Spleen (tissue), 11 donors: ENCODE data around the gene DLG5. TPM values are rescaled to one million over a fixed set of nuclear protein-coding genes. Genes with fewer than 3 reads are reported as not detected.

Experiments
- DNase-seq: peaks from one replicate; pipeline ENCODE4 v3.0.0-alpha.2; 2020
- H3K27ac ChIP-seq, 8 donors: fragments of 200-600 bp; sonication (generic) in 7 of 8; 1 replicate in 4 of 8; 2 replicates in 4 of 8; pipeline versions ENCODE4 v1.5.0 to v1.8.0; 2016 to 2021; ENCODE audit warnings: inconsistent platforms in 4 of 8, mild to moderate bottlenecking in 4 of 8, moderate library complexity in 1 of 8
- H3K27me3 ChIP-seq, 7 donors: fragments of 200-600 bp; sonication (generic) in 6 of 7; replicated peaks in 1 of 7; 1 replicate in 4 of 7; 2 replicates in 3 of 7; pipeline versions ENCODE4 v1.5.0 to v1.8.0; 2016 to 2021; ENCODE audit warnings: inconsistent platforms in 3 of 7, mild to moderate bottlenecking in 1 of 7
- H3K36me3 ChIP-seq, 6 donors: fragments of 200-600 bp; sonication (generic) in 5 of 6; 1 replicate in 4 of 6; 2 replicates in 2 of 6; pipeline versions ENCODE4 v1.5.0 to v1.8.0; 2016 to 2021; ENCODE audit warnings: inconsistent platforms in 2 of 6
- H3K4me1 ChIP-seq, 6 donors: fragments of 200-600 bp; sonication (generic) in 5 of 6; 1 replicate in 3 of 6; 2 replicates in 3 of 6; pipeline versions ENCODE4 v1.5.0 to v1.8.0; 2016 to 2021; ENCODE audit warnings: inconsistent platforms in 3 of 6
- H3K4me3 ChIP-seq, 8 donors: fragments of 200-600 bp; sonication (generic) in 7 of 8; 1 replicate in 4 of 8; 2 replicates in 4 of 8; pipeline versions ENCODE4 v1.5.0 to v1.8.0; 2016 to 2021; ENCODE audit warnings: inconsistent platforms in 4 of 8, mild to moderate bottlenecking in 4 of 8, moderate library complexity in 2 of 8
- H3K9me3 ChIP-seq, 8 donors: fragments of 200-600 bp; sonication (generic) in 7 of 8; 1 replicate in 4 of 8; 2 replicates in 4 of 8; pipeline versions ENCODE4 v1.5.0 to v1.8.0; 2016 to 2021; ENCODE audit warnings: inconsistent platforms in 4 of 8
- CTCF ChIP-seq, 11 experiments: fragments of 200-600 bp in 7 of 11; fragments of 450-650 bp in 4 of 11; sonication (generic) in 4 of 11; IDR thresholded peaks in 8 of 11; conservative IDR thresholded peaks in 3 of 11; 1 replicate in 7 of 11; 2 replicates in 4 of 11; pipeline versions ENCODE4 v1.4.0 to v1.8.0; 2016 to 2021; ENCODE audit warnings: antibody characterized with exemption in 11 of 11, inconsistent platforms in 4 of 11, mild to moderate bottlenecking in 1 of 11
- POLR2A ChIP-seq, 3 donors: fragments of 450-650 bp; IDR thresholded peaks; one replicate each; pipeline ENCODE4 v1.5.1; 2017; ENCODE audit warnings: antibody characterized with exemption in 3 of 3, mild to moderate bottlenecking in 1 of 3
- POLR2AphosphoS5 ChIP-seq, 3 donors: sonication (generic); formaldehyde crosslinking; IDR thresholded peaks; one replicate each; pipeline ENCODE4 v1.5.1; 2017; ENCODE audit warnings: antibody characterized with exemption in 3 of 3
- WGBS, 5 donors: extraction: QIAGEN DNeasy Blood & Tissue Kit in 3 of 5; methylation state at CpG; one replicate each; pipeline versions ENCODE4 v1.1.5 to v1.1.7; 2013 to 2018; 5-methylcytosine and 5-hydroxymethylcytosine counted together
- intact Hi-C: fragments of 100-400 bp; cut with DNase I; formaldehyde crosslinking; loops from one replicate; pipeline ENCODE4 v1.15.0; 2023; ENCODE audit warnings: low total_unique reads
- polyA plus RNA-seq, 3 donors: library from polyadenylated mRNA; stranded (reverse); fragments of 200-250 nt; gene quantifications; one replicate each; pipeline ENCODE4 v1.2.1, GENCODE V29; 2013
- total RNA-seq, 7 donors: library from RNA; depleted of rRNA in 3 of 7; stranded (reverse); fragments of >200 nt in 3 of 7; fragmentation: NEBNext Ultra II Directional in 4 of 7; extraction: Animal tissue kit (Norgen Biotek cat#: 25700) in 4 of 7; gene quantifications; one replicate each; pipeline versions ENCODE4 v1.1.0 to v1.2.1, GENCODE V29; 2016 to 2021
- donor health status: healthy with polysubstance abuse.
- donor health status: DM: no; HTN: no; CAD: no; lungs with moderate emphysema.
- donor health status: DM: no; HTN: no; CAD: no.
- donor health status: Bipolar disorder and iron deficiency.
- donor health status: healthy.
- donor health status: DM: no; HTN: no; CAD: no.
- donor health status: DM: yes; HTN: yes; CAD: no.

DLG5 gene
- total and polyA plus RNA-seq, 10 donors, result 2.0 to 14.4 (median 8.8) TPM

- no peaks in the 10 kb centered on the region for H3K36me3 ChIP-seq
- 77 to 92% (median 80%) methylated on average over 7 of the region's 7 CpGs for WGBS, 5 donors
- intact Hi-C loops, result no loop called here
- no peak overlapping the region for H3K4me3 ChIP-seq
- no peak overlapping the region for H3K27ac ChIP-seq
- H3K27me3 ChIP-seq, result no peaks in the 10 kb centered on the region
- no peaks in the 10 kb centered on the region for H3K9me3 ChIP-seq
- H3K4me1 ChIP-seq, result peaks cover 0 to 6% (median 0%) of the 10 kb centered on the region in 6 donors
- TF ChIP-seq CTCF (IDR thresholded peaks at IDR 0.05 in 8 of 11, conservative IDR thresholded peaks at IDR 0.05 in 3 of 11), result no peak
- TF ChIP-seq POLR2A (IDR thresholded peaks at IDR 0.05), result no peak
- TF ChIP-seq POLR2AphosphoS5 (IDR thresholded peaks at IDR 0.05), result no peak
- DNase-seq, result no peak
These were observed 14.9 kb downstream of the DLG5 start for GRCh38 chr10:77911535-77912123.

GRCh38 chr10:77910524-77911145, 15.9 kb downstream of the DLG5 start:
- Histone ChIP-seq H3K9me3 (no peaks in the 10 kb centered on the region), H3K27ac (no peak overlapping the region), H3K4me1 (peaks cover 0 to 6% (median 0%) of the 10 kb centered on the region in 6 donors), H3K4me3 (no peak overlapping the region), H3K36me3 (no peaks in the 10 kb centered on the region), H3K27me3 (no peaks in the 10 kb centered on the region)
- intact Hi-C loops, result no loop called here
- 84 to 92% (median 90%) methylated on average over 8 of the region's 8 CpGs for WGBS, 5 donors
- no peak for TF ChIP-seq CTCF (IDR thresholded peaks at IDR 0.05 in 8 of 11, conservative IDR thresholded peaks at IDR 0.05 in 3 of 11)
- no peak for TF ChIP-seq POLR2A (IDR thresholded peaks at IDR 0.05)
- no peak for TF ChIP-seq POLR2AphosphoS5 (IDR thresholded peaks at IDR 0.05)
- DNase-seq, result no peak

- no peak for DNase-seq
- intact Hi-C loops, result no loop called here
- 58 to 73% (median 61%) methylated on average over 11 of the region's 11 CpGs for WGBS, 5 donors
- Histone ChIP-seq H3K9me3 (no peaks in the 10 kb centered on the region), H3K27me3 (no peaks in the 10 kb centered on the region), H3K4me3 (no peak overlapping the region), H3K27ac (no peak overlapping the region), H3K4me1 (peaks cover 0 to 6% (median 0%) of the 10 kb centered on the region in 6 donors), H3K36me3 (no peaks in the 10 kb centered on the region)
- TF ChIP-seq POLR2AphosphoS5 (IDR thresholded peaks at IDR 0.05), result no peak
- TF ChIP-seq CTCF (IDR thresholded peaks at IDR 0.05 in 8 of 11, conservative IDR thresholded peaks at IDR 0.05 in 3 of 11), result no peak
- no peak for TF ChIP-seq POLR2A (IDR thresholded peaks at IDR 0.05)
These were observed 16.7 kb downstream of the DLG5 start for GRCh38 chr10:77909749-77910375.
